Epidermal melanocyte (primary cell): Measurements from ENCODE around the gene ACKR2.
"Not testable (repeated sequence)": the region's sequence is repeated elsewhere in the genome, so short reads cannot be mapped to it uniquely, and the experiment has no call there.

Experiments
- DNase-seq: peaks from one replicate; pipeline ENCODE4 v3.0.0; 2011; ENCODE audit warnings: low spot score; ENCODE audit not compliant: insufficient read length

Gene ACKR2

DNA sequence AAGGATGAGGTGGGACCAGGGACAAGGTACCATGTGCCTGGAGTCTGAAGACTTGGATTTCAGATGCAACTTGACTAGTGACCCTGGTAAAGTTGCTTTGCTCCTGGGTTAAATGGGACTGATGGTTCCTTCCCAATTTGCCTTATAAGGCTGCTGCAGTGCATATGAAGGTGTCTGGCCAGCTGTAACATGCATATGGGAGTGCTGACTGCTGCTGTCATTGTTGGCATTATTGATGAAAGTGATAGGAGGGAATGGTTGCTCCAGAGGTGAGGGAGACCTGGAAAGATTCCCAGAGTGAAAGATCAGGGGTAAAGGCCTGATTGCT is 45.9 kb downstream of the ACKR2 start:
- no peak for DNase-seq

- no peak for DNase-seq
Observed at GRCh38 chr3:42855547-42856380, 46.5 kb downstream of the ACKR2 start.

- no peak for DNase-seq
Observed at GRCh38 chr3:42856544-42856943, 47.3 kb downstream of the ACKR2 start.

- DNase-seq, result no peak
Observed at GRCh38 chr3:42864321-42864950, 55.2 kb downstream of the ACKR2 start.

DNA sequence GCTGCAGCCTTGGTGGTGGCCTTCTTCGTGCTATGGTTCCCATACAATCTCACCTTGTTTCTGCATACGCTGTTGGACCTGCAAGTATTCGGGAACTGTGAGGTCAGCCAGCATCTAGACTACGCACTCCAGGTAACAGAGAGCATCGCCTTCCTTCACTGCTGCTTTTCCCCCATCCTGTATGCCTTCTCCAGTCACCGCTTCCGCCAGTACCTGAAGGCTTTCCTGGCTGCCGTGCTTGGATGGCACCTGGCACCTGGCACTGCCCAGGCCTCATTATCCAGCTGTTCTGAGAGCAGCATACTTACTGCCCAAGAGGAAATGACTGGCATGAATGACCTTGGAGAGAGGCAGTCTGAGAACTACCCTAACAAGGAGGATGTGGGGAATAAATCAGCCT is 56.0 kb downstream of the ACKR2 start:
- DNase-seq, result no peak

DNA sequence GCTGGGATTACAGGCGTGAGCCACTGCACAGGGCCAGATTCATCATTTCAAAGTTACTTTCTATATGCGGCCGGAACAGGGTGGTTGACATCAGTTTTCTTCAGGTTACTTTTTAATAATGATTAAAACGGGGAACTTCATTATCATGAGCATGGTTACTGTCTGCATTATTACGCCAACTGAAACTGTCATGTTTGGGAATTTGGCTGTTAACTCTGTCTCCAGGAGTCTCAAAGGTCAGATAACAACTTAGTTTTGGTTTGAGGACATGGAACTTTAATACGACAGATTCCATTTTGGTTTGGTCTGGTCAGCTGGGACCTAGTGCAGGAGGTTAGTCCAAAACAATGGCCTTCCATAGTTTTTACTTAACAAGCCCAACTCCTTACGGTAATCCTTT is 57.9 kb downstream of the ACKR2 start:
- no peak for DNase-seq

GRCh38 chr3:42868841-42869240 is 59.6 kb downstream of the ACKR2 start:
- no peak for DNase-seq

DNA sequence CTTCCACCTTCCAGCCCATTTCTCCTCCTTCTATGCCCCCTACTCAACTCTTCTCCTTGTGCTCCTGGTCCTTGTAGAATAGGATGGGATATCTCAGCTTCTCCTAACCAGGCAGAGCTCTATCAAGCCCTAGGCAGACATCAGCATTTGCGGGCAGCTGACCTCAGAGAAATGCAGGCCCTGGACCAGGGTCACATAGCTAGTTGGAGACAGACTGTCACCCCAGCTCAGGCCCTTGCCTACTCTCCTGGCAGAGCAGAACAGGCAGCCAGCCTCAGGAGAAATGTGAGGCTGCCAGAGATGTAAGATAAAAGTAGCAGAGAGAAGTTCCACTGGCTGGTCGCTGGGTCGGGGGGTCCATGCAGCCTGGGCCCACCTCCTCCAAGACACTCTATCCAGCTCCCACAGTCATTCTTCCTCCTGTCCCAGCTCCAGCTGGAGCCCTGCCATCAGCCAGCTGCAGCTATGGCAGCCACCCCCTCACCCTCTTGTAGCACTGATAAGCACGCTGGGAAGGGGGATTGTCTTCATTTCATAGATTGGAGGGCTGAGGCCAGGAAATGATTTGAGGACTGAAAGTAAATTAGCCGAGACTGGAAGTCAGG is 62.4 kb downstream of the ACKR2 start:
- no peak for DNase-seq

GRCh38 chr3:42872718-42873117 is 63.5 kb downstream of the ACKR2 start:
- DNase-seq, result no peak

GRCh38 chr3:42873221-42873982 is 64.2 kb downstream of the ACKR2 start:
- no peak for DNase-seq

GRCh38 chr3:42874749-42875148 is 65.5 kb downstream of the ACKR2 start:
- DNase-seq, result no peak

- DNase-seq, result no peak
Observed at GRCh38 chr3:42875325-42876151, 66.3 kb downstream of the ACKR2 start, which contains the start of gene CYP8B1. Gene CYP8B1, minus strand, starts transcription at chr3:42875879. Its CDS starts 63 bp downstream, at chr3:42875816.

DNA sequence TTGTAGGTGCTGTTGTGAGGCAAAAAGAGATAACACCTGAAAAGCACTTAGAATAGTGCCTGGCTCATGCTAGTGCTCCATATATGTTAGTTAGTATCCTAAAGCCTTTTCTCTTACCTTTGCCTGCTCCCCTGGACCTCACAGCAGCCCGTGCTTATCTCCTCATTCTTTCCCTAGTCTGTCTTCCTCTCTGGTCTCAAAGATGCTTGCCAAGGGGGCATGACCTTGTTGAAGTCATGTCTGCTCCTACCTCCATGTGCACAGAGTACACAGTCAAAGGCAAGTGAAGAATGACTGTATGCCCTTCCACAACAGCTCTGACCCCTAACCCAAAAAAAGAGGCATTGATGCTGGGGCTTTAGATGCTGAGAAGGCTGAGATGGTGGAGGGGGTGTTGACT is 67.2 kb downstream of the ACKR2 start:
- DNase-seq, result no peak

DNA sequence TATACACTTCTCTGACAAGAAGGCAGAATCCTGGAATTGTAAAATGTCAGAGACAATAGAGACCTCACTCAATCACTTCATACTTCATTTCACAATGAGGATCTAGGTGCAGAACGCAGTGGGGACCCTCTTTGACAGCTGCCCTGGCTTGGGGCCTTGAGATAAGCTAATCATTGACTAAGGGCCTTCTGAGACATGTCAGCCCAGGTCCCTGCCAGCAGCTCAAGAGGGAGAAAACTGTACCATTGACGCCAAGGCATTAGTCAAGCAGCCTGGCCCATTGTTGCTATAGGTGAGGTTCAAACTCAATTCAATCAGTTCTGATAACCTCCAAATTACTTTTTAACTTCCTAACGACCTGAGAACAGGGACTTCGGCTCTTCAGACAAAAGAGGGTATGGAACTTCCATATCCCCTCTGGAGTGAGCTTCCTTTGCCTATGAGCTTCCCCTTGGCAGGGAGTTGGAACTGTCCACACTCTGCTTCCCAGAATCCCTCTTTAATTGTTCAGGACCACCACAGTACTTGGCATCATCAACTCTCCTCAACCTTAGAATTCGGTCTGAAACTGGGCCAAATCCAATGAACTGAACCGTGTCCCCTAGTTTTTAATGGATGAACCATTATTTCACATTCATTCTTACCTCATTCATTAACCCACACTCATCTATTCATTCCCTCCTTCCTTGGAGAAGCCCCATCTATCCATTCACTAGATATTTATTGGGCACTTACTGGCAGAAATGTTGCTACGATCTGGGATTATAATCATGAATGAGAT is 67.9 kb downstream of the ACKR2 start:
- DNase-seq, result no peak

GRCh38 chr3:42877881-42878280 is 68.6 kb downstream of the ACKR2 start:
- DNase-seq, result no peak

DNA sequence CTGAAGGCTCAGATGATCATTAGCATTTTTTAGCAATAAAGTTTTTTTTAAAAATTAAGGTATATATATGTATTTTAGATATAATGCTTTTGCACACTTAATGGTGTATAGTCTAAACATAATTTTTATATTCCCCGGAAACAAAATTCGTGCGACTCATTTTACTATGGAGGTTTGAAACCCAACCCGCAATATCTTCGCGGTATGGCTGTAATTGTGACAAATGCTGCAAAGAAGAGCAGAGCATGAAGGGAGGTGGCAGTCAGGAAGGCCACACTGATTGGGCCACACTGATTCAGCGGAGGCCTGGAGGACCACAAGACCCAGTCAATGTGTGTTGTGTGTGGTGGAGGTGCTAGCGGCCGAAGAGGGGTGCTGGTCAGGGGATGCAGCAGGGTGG is 70.9 kb downstream of the ACKR2 start:
- no peak for DNase-seq

DNA sequence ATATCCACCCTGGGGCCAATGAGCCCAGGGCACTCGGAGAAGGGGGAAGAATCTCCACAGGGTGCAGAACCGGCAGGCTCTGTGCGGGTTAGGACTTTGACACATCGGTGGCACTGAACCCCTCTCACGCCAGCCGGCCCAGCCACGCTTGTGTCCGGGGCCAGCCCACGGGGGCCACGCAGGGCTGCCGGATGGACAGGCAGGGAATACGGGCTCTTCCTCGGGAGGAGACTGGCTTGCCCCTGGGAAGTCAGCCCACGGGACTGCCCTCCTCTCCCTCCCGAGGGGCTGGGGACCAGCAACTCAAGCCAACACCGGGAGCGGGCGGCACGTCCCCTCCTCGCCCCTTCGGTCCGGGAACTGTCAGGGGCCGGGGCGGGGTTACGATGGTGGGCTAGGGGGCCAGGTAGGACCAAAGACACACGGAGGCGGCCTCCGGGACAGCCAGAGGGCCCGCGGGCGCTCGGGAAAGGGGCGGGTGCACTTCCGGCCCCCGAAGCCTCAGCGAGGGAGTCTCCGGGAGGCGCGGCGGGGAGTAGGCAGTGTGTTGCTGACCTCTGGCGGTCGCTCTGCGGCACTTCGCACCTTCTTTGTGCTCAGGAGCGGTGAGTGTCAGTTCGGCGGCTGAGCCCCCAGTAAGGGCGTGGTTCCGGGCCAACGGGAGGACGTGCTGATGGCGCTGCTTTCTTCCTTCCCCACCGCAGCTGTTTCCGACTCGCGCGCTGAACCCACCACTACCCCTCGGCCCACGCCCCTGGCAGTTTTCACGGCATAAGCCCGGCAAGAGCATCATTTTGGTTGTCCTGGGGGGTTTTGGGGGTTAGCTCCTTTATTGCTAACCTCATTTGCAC is 71.6 kb downstream of the ACKR2 start:
- DNase-seq, result peak; percentile 83

GRCh38 chr3:42883251-42883930 is 74.1 kb downstream of the ACKR2 start:
- not testable (repeated sequence) for DNase-seq

DNA sequence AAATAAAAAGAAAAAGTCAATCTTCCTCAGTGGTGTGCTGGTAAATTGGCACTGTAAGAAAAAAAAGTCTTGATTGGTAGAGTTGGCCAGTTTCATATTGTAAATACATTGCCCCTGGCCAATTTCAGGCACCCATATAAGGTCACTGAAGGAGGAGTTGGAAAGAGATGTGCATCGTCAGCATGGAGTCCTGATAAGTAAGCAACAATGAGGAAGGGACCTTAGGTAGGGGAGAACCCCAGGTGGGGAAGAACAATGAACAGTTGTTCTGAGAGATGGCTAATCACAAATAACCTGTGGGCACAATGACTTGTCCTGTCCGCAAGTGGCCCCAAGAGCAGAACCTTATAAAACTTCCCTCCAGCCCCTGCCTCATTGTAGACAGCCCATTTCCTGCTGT is 75.1 kb downstream of the ACKR2 start:
- DNase-seq, result no peak
